Measurements from ENCODE around the gene CHST2. TPM values are rescaled to one million over a fixed set of nuclear protein-coding genes. Genes with fewer than 3 reads are reported as not detected.

The CHST2 gene
- total RNA-seq, 1 donor from 2014 or later = 5.9 TPM

GRCh38 chr3:143123353-143123984 lies 3.9 kb downstream of the CHST2 start:
- no peak overlapping the region for H3K27ac ChIP-seq
- H3K9me3 ChIP-seq (ENCODE audit: low read depth) = no peaks in the 10 kb centered on the region
- Mint-ChIP-seq H3K27ac (no peak overlapping the region), H3K4me3 (no peak overlapping the region), H3K4me1 (peaks cover 30% of the 10 kb centered on the region), H3K27me3 (ENCODE audit: insufficient read depth, low read depth) (peaks cover 10% of the 10 kb centered on the region), H3K9me3 (no peaks in the 10 kb centered on the region), H3K36me3 (peaks cover 7% of the 10 kb centered on the region)
- no peak overlapping the region for H3K9ac ChIP-seq
- no peak overlapping the region for H3K4me2 ChIP-seq
- peaks cover 6% of the 10 kb centered on the region for H3F3A ChIP-seq (ENCODE audit: low read depth)
- H4K20me1 ChIP-seq (ENCODE audit: low read depth) = peaks cover 3% of the 10 kb centered on the region
- H3K79me2 ChIP-seq (ENCODE audit: low read depth) = no peaks in the 10 kb centered on the region
- no peaks in the 10 kb centered on the region for H3K36me3 ChIP-seq
- no peak for DNase-seq (ENCODE audit: low spot score)
- H3K27me3 ChIP-seq = peaks cover 24% of the 10 kb centered on the region
- H2AFZ ChIP-seq (replicated peaks) = no peak overlapping the region
- TF ChIP-seq EZH2 (IDR thresholded peaks at IDR 0.05) = no peak
- TF ChIP-seq CTCF (IDR thresholded peaks at IDR 0.05) = no peak
- no peak for TF ChIP-seq EZH2phosphoT487 (IDR thresholded peaks at IDR 0.05)
- peaks cover 15% of the 10 kb centered on the region for H3K4me1 ChIP-seq
- H3K4me3 ChIP-seq = no peak overlapping the region

- Mint-ChIP-seq H3K27me3 (ENCODE audit: insufficient read depth, low read depth) (peaks cover 4% of the 10 kb centered on the region), H3K4me3 (no peak overlapping the region), H3K4me1 (peaks cover 25% of the 10 kb centered on the region), H3K36me3 (peaks cover 7% of the 10 kb centered on the region), H3K27ac (peak overlapping the region; percentile 6), H3K9me3 (no peaks in the 10 kb centered on the region)
- Histone ChIP-seq H3F3A (ENCODE audit: low read depth) (no peaks in the 10 kb centered on the region), H3K9me3 (ENCODE audit: low read depth) (no peaks in the 10 kb centered on the region), H3K79me2 (ENCODE audit: low read depth) (no peaks in the 10 kb centered on the region), H3K27me3 (peaks cover 17% of the 10 kb centered on the region), H3K4me1 (peaks cover 15% of the 10 kb centered on the region), H3K36me3 (no peaks in the 10 kb centered on the region), H3K27ac (no peak overlapping the region), H2AFZ (replicated peaks) (no peak overlapping the region), H3K4me2 (peak overlapping the region; percentile 32), H3K4me3 (no peak overlapping the region), H3K9ac (no peak overlapping the region), H4K20me1 (ENCODE audit: low read depth) (peaks cover 3% of the 10 kb centered on the region)
- peak; percentile 10 for DNase-seq (ENCODE audit: low spot score)
- no peak for TF ChIP-seq CTCF (IDR thresholded peaks at IDR 0.05)
- TF ChIP-seq EZH2 (IDR thresholded peaks at IDR 0.05) = no peak
- TF ChIP-seq EZH2phosphoT487 (IDR thresholded peaks at IDR 0.05) = no peak
Measured at GRCh38 chr3:143124601-143125520, 5.3 kb downstream of the CHST2 start.

- DNase-seq (ENCODE audit: low spot score) = no peak
- H3K27ac Mint-ChIP-seq = no peak overlapping the region
- Histone ChIP-seq H3K27me3 (no peaks in the 10 kb centered on the region), H4K20me1 (ENCODE audit: low read depth) (no peaks in the 10 kb centered on the region), H3K36me3 (no peaks in the 10 kb centered on the region), H3K9me3 (ENCODE audit: low read depth) (no peaks in the 10 kb centered on the region), H3K4me3 (no peak overlapping the region), H3K79me2 (ENCODE audit: low read depth) (no peaks in the 10 kb centered on the region), H3F3A (ENCODE audit: low read depth) (no peaks in the 10 kb centered on the region), H3K4me2 (no peak overlapping the region), H3K4me1 (peaks cover 15% of the 10 kb centered on the region), H2AFZ (replicated peaks) (no peak overlapping the region), H3K27ac (no peak overlapping the region), H3K9ac (no peak overlapping the region)
- H3K27me3 Mint-ChIP-seq (ENCODE audit: insufficient read depth, low read depth) = peaks cover 3% of the 10 kb centered on the region
- no peak for TF ChIP-seq EZH2 (IDR thresholded peaks at IDR 0.05)
- no peak for TF ChIP-seq CTCF (IDR thresholded peaks at IDR 0.05)
- no peak for TF ChIP-seq EZH2phosphoT487 (IDR thresholded peaks at IDR 0.05)
- no peak overlapping the region for H3K4me3 Mint-ChIP-seq
- H3K9me3 Mint-ChIP-seq = no peaks in the 10 kb centered on the region
- peaks cover 23% of the 10 kb centered on the region for H3K4me1 Mint-ChIP-seq
- H3K36me3 Mint-ChIP-seq = peaks cover 2% of the 10 kb centered on the region
Measured at GRCh38 chr3:143127801-143128200, 8.2 kb downstream of the CHST2 start.
